Body of pancreas (tissue), 4 donors: ENCODE results near the gene SLC13A3. TPM values are rescaled to one million over a fixed set of nuclear protein-coding genes. Genes with fewer than 3 reads are reported as not detected.

ENCODE experiments used
- ATAC-seq: fragments of 150-250 bp; one replicate; pipeline ENCODE4 v1.9.1; 2016
- DNase-seq, 4 donors: peaks; one replicate each; pipeline ENCODE4 v3.0.0-alpha.2; 2019
- H3K27ac ChIP-seq, 4 donors: fragments of 200-600 bp; sonication (generic); 1 replicate in 3 of 4; 2 replicates in 1 of 4; pipeline versions ENCODE4 v1.5.1 to v1.6.1; 2016 to 2019; ENCODE audit warnings: mild to moderate bottlenecking in 1 of 4, mixed read lengths in 1 of 4, moderate library complexity in 1 of 4
- H3K27me3 ChIP-seq, 2 donors: fragments of 200-600 bp; sonication (generic); one replicate each; pipeline ENCODE4 v1.6.0; 2016; ENCODE audit warnings: mild to moderate bottlenecking in 1 of 2
- H3K36me3 ChIP-seq, 2 donors: fragments of 200-600 bp; sonication (generic); replicated peaks in 1 of 2; 2 replicates each; pipeline ENCODE4 v1.5.1; 2016; ENCODE audit warnings: low read depth in 2 of 2; ENCODE audit not compliant: insufficient read depth in 1 of 2
- H3K4me1 ChIP-seq: fragments of 200-600 bp; sonication (generic); one replicate; pipeline ENCODE4 v1.6.0; 2016
- H3K4me3 ChIP-seq, 2 donors: fragments of 200-600 bp; sonication (generic); 1 replicate in 1 of 2; 2 replicates in 1 of 2; pipeline ENCODE4 v1.5.1; 2016 to 2019
- H3K9me3 ChIP-seq, 3 donors: fragments of 200-600 bp; sonication (generic); 1 replicate in 2 of 3; 2 replicates in 1 of 3; pipeline ENCODE4 v1.5.1; 2016
- CTCF ChIP-seq, 7 experiments: fragments of 450-650 bp in 4 of 7; fragments of 200-600 bp in 3 of 7; sonication (generic) in 3 of 7; IDR thresholded peaks; one replicate each; pipeline ENCODE4 v1.5.1; 2016 to 2019; ENCODE audit warnings: antibody characterized with exemption in 7 of 7
- POLR2A ChIP-seq, 3 donors: fragments of 450-650 bp; IDR thresholded peaks; one replicate each; pipeline ENCODE4 v1.6.1; 2016; ENCODE audit warnings: antibody characterized with exemption in 3 of 3, mild to moderate bottlenecking in 2 of 3
- WGBS, 2 donors: methylation state at CpG; one replicate each; pipeline ENCODE4 v1.1.5; 2017; 5-methylcytosine and 5-hydroxymethylcytosine counted together
- intact Hi-C: fragments of 100-400 bp; cut with DNase I; formaldehyde crosslinking; loops from one replicate; pipeline ENCODE4 v1.15.1; 2023
- total RNA-seq, 2 donors: library from RNA; depleted of rRNA; stranded (reverse); fragments of >200 nt; gene quantifications; one replicate each; pipeline ENCODE4 v1.1.0, GENCODE V29; 2016

Gene SLC13A3
- total RNA-seq, 2 donors from 2014 or later, result 3.4 to 6.3 TPM

- WGBS, 2 donors, result 87 to 91% methylated on average over 4 of the region's 4 CpGs
- no peaks in the 10 kb centered on the region for H3K9me3 ChIP-seq
- TF ChIP-seq CTCF (IDR thresholded peaks at IDR 0.05), result no peak
- no peak for ATAC-seq
- no peaks in the 10 kb centered on the region for H3K36me3 ChIP-seq
- H3K4me1 ChIP-seq, result no peaks in the 10 kb centered on the region
- no peak for DNase-seq
- H3K27me3 ChIP-seq, result no peaks in the 10 kb centered on the region
- intact Hi-C loops, result no loop called here
- no peak overlapping the region for H3K4me3 ChIP-seq
- no peak overlapping the region for H3K27ac ChIP-seq
Measured at GRCh38 chr20:46592580-46593362, 58.5 kb downstream of the SLC13A3 start.

- WGBS, 2 donors, result 34 to 59% methylated on average over 1 of the region's 1 CpG
- DNase-seq, result no peak
- no peaks in the 10 kb centered on the region for H3K4me1 ChIP-seq
- intact Hi-C loops, result no loop called here
- H3K9me3 ChIP-seq, result no peaks in the 10 kb centered on the region
- peak overlapping the region in 1 of 4 donors; percentile 30 for H3K27ac ChIP-seq
- no peak for ATAC-seq
- H3K36me3 ChIP-seq, result no peaks in the 10 kb centered on the region
- no peaks in the 10 kb centered on the region for H3K27me3 ChIP-seq
- H3K4me3 ChIP-seq, result no peak overlapping the region
- TF ChIP-seq POLR2A (IDR thresholded peaks at IDR 0.05) (no peak), CTCF (IDR thresholded peaks at IDR 0.05) (no peak)
Measured at GRCh38 chr20:46590443-46590842, 60.8 kb downstream of the SLC13A3 start.

GRCh38 chr20:46588532-46589511 lies 62.4 kb downstream of the SLC13A3 start:
- Histone ChIP-seq H3K4me1 (no peaks in the 10 kb centered on the region), H3K27ac (peak overlapping the region in 2 of 4 donors; percentile 5 to 40), H3K27me3 (no peaks in the 10 kb centered on the region), H3K4me3 (no peak overlapping the region), H3K9me3 (no peaks in the 10 kb centered on the region), H3K36me3 (no peaks in the 10 kb centered on the region)
- intact Hi-C loops, result no loop called here
- no peak for TF ChIP-seq POLR2A (IDR thresholded peaks at IDR 0.05)
- TF ChIP-seq CTCF (IDR thresholded peaks at IDR 0.05), result no peak
- ATAC-seq (peak; percentile 50), DNase-seq (peak; percentile 17 to 36 (median 21))
- WGBS, 2 donors, result 62 to 76% methylated on average over 14 of the region's 14 CpGs

- Histone ChIP-seq H3K36me3 (no peaks in the 10 kb centered on the region), H3K27ac (no peak overlapping the region), H3K4me3 (no peak overlapping the region), H3K4me1 (no peaks in the 10 kb centered on the region), H3K9me3 (no peaks in the 10 kb centered on the region), H3K27me3 (no peaks in the 10 kb centered on the region)
- ATAC-seq (no peak), DNase-seq (no peak)
- intact Hi-C loops, result no loop called here
- no peak for TF ChIP-seq POLR2A (IDR thresholded peaks at IDR 0.05)
- no peak for TF ChIP-seq CTCF (IDR thresholded peaks at IDR 0.05)
- WGBS, 2 donors, result 72 to 80% methylated on average over 6 to 7 of the region's 7 CpGs
Measured at GRCh38 chr20:46587986-46588385, 63.3 kb downstream of the SLC13A3 start.
